Muscle layer of duodenum (tissue), 2 donors: ENCODE data around the gene QRICH2.
"Not testable (repeated sequence)": the region's sequence is repeated elsewhere in the genome, so short reads cannot be mapped to it uniquely, and the experiment has no call there.

Experiments
- H3K27ac ChIP-seq: one replicate; pipeline ENCODE4 v1.7.0; 2013; ENCODE audit warnings: mild to moderate bottlenecking, low read length
- H3K27me3 ChIP-seq: one replicate; pipeline ENCODE4 v1.7.0; 2013; ENCODE audit warnings: low read depth, mild to moderate bottlenecking, control low read depth, low read length
- H3K36me3 ChIP-seq, 2 donors: one replicate each; pipeline ENCODE4 v1.7.0; 2013; ENCODE audit warnings: low read length in 2 of 2, control low read depth in 1 of 2, mild to moderate bottlenecking in 1 of 2; ENCODE audit not compliant: insufficient read depth in 2 of 2, control insufficient read depth in 1 of 2
- H3K4me1 ChIP-seq, 2 donors: one replicate each; pipeline ENCODE4 v1.7.0; 2013; ENCODE audit warnings: low read length in 2 of 2, mild to moderate bottlenecking in 2 of 2, control low read depth in 1 of 2, moderate library complexity in 1 of 2; ENCODE audit not compliant: insufficient read depth in 2 of 2, control insufficient read depth in 1 of 2
- H3K4me3 ChIP-seq, 2 donors: one replicate each; pipeline ENCODE4 v1.7.0; 2013; ENCODE audit warnings: low read length in 2 of 2, low read depth in 1 of 2, mild to moderate bottlenecking in 1 of 2
- H3K9me3 ChIP-seq, 2 donors: one replicate each; pipeline ENCODE4 v1.7.0; 2013; ENCODE audit warnings: low read length in 2 of 2, control low read depth in 1 of 2, mild to moderate bottlenecking in 1 of 2; ENCODE audit not compliant: control insufficient read depth in 1 of 2
- donor health status: healthy.

Gene QRICH2

GRCh38 chr17:76346936-76347335, 38.9 kb upstream of the QRICH2 start:
- not testable (repeated sequence) for H3K4me3 ChIP-seq, H3K27me3 ChIP-seq, H3K4me1 ChIP-seq, H3K27ac ChIP-seq, H3K9me3 ChIP-seq
- peaks cover 21 to 38% of the 10 kb centered on the region in 2 donors for H3K36me3 ChIP-seq

- no peaks in the 10 kb centered on the region for H3K9me3 ChIP-seq
- peaks cover 23 to 49% of the 10 kb centered on the region in 2 donors for H3K36me3 ChIP-seq
These were observed 37.4 kb upstream of the QRICH2 start for GRCh38 chr17:76345377-76345974.

GRCh38 chr17:76343106-76343505, 35.0 kb upstream of the QRICH2 start:
- Histone ChIP-seq H3K27ac (no peak overlapping the region), H3K4me3 (no peak overlapping the region), H3K27me3 (no peaks in the 10 kb centered on the region), H3K36me3 (peaks cover 27 to 49% of the 10 kb centered on the region in 2 donors), H3K4me1 (peaks cover 0 to 1% of the 10 kb centered on the region in 2 donors), H3K9me3 (no peaks in the 10 kb centered on the region)

More at GRCh38 chr17:76345377-76345974, 37.4 kb upstream of the QRICH2 start:
- no peak overlapping the region for H3K4me3 ChIP-seq
- no peaks in the 10 kb centered on the region for H3K4me1 ChIP-seq
- no peaks in the 10 kb centered on the region for H3K27me3 ChIP-seq
- no peak overlapping the region for H3K27ac ChIP-seq

GRCh38 chr17:76341301-76341700, 33.2 kb upstream of the QRICH2 start:
- no peaks in the 10 kb centered on the region for H3K27me3 ChIP-seq

GRCh38 chr17:76337413-76337777, 29.3 kb upstream of the QRICH2 start:
- Histone ChIP-seq H3K4me3 (no peak overlapping the region), H3K27ac (no peak overlapping the region), H3K27me3 (no peaks in the 10 kb centered on the region), H3K36me3 (peaks cover 10 to 16% of the 10 kb centered on the region in 2 donors), H3K4me1 (peaks cover 0 to 10% of the 10 kb centered on the region in 2 donors), H3K9me3 (no peaks in the 10 kb centered on the region)

More at GRCh38 chr17:76341301-76341700, 33.2 kb upstream of the QRICH2 start:
- H3K27ac ChIP-seq = no peak overlapping the region
- H3K36me3 ChIP-seq = peaks cover 26 to 36% of the 10 kb centered on the region in 2 donors
- no peaks in the 10 kb centered on the region for H3K9me3 ChIP-seq
- H3K4me1 ChIP-seq = peaks cover 0 to 7% of the 10 kb centered on the region in 2 donors
- H3K4me3 ChIP-seq = no peak overlapping the region

- H3K27ac ChIP-seq = no peak overlapping the region
- peaks cover 6 to 16% of the 10 kb centered on the region in 2 donors for H3K36me3 ChIP-seq
These were observed 28.8 kb upstream of the QRICH2 start for GRCh38 chr17:76336756-76337412.

GRCh38 chr17:76335716-76336381, 27.8 kb upstream of the QRICH2 start:
- Histone ChIP-seq H3K4me3 (no peak overlapping the region), H3K4me1 (peaks cover 0 to 10% of the 10 kb centered on the region in 2 donors), H3K27me3 (no peaks in the 10 kb centered on the region), H3K36me3 (peaks cover 4 to 16% of the 10 kb centered on the region in 2 donors), H3K9me3 (no peaks in the 10 kb centered on the region), H3K27ac (no peak overlapping the region)

More at GRCh38 chr17:76336756-76337412, 28.8 kb upstream of the QRICH2 start:
- H3K4me1 ChIP-seq = peaks cover 0 to 10% of the 10 kb centered on the region in 2 donors
- no peaks in the 10 kb centered on the region for H3K9me3 ChIP-seq
- no peak overlapping the region for H3K4me3 ChIP-seq
- H3K27me3 ChIP-seq = no peaks in the 10 kb centered on the region

- Histone ChIP-seq H3K36me3 (peaks cover 0 to 29% of the 10 kb centered on the region in 2 donors), H3K4me1 (peaks cover 0 to 10% of the 10 kb centered on the region in 2 donors), H3K27me3 (no peaks in the 10 kb centered on the region), H3K9me3 (no peaks in the 10 kb centered on the region), H3K4me3 (no peak overlapping the region), H3K27ac (no peak overlapping the region)
These were observed 25.8 kb upstream of the QRICH2 start for GRCh38 chr17:76333673-76334505.

GRCh38 chr17:76331083-76331482, 23.0 kb upstream of the QRICH2 start:
- Histone ChIP-seq H3K36me3 (peaks cover 9 to 43% of the 10 kb centered on the region in 2 donors), H3K27ac (no peak overlapping the region), H3K27me3 (no peaks in the 10 kb centered on the region), H3K9me3 (no peaks in the 10 kb centered on the region), H3K4me1 (peaks cover 0 to 3% of the 10 kb centered on the region in 2 donors), H3K4me3 (no peak overlapping the region)

- H3K27ac ChIP-seq = no peak overlapping the region
- H3K36me3 ChIP-seq = peaks cover 9 to 43% of the 10 kb centered on the region in 2 donors
- no peak overlapping the region for H3K4me3 ChIP-seq
- no peaks in the 10 kb centered on the region for H3K4me1 ChIP-seq
- no peaks in the 10 kb centered on the region for H3K9me3 ChIP-seq
- no peaks in the 10 kb centered on the region for H3K27me3 ChIP-seq
These were observed 21.6 kb upstream of the QRICH2 start for GRCh38 chr17:76329664-76330063.

GRCh38 chr17:76327696-76328095, 19.6 kb upstream of the QRICH2 start:
- no peak overlapping the region for H3K4me3 ChIP-seq
- H3K27me3 ChIP-seq = no peaks in the 10 kb centered on the region
- no peaks in the 10 kb centered on the region for H3K9me3 ChIP-seq
- peaks cover 9 to 43% of the 10 kb centered on the region in 2 donors for H3K36me3 ChIP-seq
- no peak overlapping the region for H3K27ac ChIP-seq
- H3K4me1 ChIP-seq = no peaks in the 10 kb centered on the region
